NT2/D1 (cell line): ENCODE data around the gene ADAMTS19.

ENCODE experiments used
- YY1 ChIP-seq: IDR thresholded peaks from 2 replicates; pipeline ENCODE4 v1.6.1; 2011; ENCODE audit not compliant: insufficient read length, insufficient read depth
- ZNF274 ChIP-seq: IDR thresholded peaks from 2 replicates; pipeline ENCODE4 v1.6.1; 2011; ENCODE audit warnings: mild to moderate bottlenecking, low read depth, low read length

DNA sequence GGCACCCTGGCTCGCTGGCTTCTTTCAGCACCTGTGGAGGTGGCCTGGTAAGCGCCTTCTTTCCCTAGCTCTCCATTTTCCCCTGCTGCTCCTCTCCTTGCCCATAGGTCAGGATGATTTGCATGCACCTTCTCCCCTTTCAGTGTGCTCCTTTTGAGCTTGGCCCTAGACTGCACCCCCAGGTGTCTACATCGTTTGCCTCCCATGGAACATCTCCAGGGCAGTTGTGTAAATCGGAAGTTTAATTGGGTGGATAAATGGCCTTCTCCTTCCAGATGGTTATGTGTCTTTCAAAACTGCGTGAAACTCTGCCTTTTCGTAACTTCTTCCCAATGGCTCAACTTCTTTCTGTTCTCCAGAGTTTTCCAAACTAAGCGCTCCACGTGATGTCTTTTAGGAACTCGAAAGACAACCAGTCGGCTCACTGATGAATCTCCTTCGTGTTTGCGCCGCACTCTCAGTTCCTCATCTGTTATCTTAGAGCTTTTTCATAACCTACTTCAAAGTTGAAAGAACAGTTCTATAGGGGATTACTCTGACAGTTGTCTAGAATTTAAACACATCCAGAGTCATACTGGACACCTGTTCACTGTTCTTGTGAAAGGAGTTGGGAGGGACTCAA is 1.7 kb downstream of the ADAMTS19 start:
- TF ChIP-seq YY1 = no peak
- no peak for TF ChIP-seq ZNF274
